Ascending aorta (tissue), 2 donors: ENCODE measurements around the gene CFL1. TPM values are rescaled to one million over a fixed set of nuclear protein-coding genes. Genes with fewer than 3 reads are reported as not detected.

Experiments used
- DNase-seq, 2 donors: peaks; one replicate each; pipeline ENCODE4 v3.0.0-alpha.2; 2019; ENCODE audit warnings: low spot score in 2 of 2
- H3K27ac ChIP-seq, 2 donors: fragments of 200-600 bp; sonication (generic); one replicate each; pipeline ENCODE4 v1.5.1; 2016 to 2017; ENCODE audit warnings: mild to moderate bottlenecking in 1 of 2
- H3K27me3 ChIP-seq: fragments of 200-600 bp; sonication (generic); one replicate; pipeline ENCODE4 v1.5.1; 2017
- H3K36me3 ChIP-seq, 2 donors: fragments of 200-600 bp; sonication (generic); one replicate each; pipeline ENCODE4 v1.5.1; 2016
- H3K4me1 ChIP-seq, 2 donors: fragments of 200-600 bp; sonication (generic); one replicate each; pipeline ENCODE4 v1.5.1; 2016 to 2017; ENCODE audit warnings: mild to moderate bottlenecking in 1 of 2
- H3K4me3 ChIP-seq, 2 donors: fragments of 200-600 bp; sonication (generic); one replicate each; pipeline ENCODE4 v1.5.1; 2016 to 2017; ENCODE audit warnings: mild to moderate bottlenecking in 1 of 2
- H3K9me3 ChIP-seq, 2 donors: fragments of 200-600 bp; sonication (generic); one replicate each; pipeline ENCODE4 v1.5.1; 2016
- CTCF ChIP-seq, 3 experiments: fragments of 200-600 bp in 2 of 3; fragments of 450-650 bp in 1 of 3; sonication (generic) in 2 of 3; IDR thresholded peaks; one replicate each; pipeline ENCODE4 v1.5.1; 2016 to 2019; ENCODE audit warnings: antibody characterized with exemption in 3 of 3, mild to moderate bottlenecking in 1 of 3, moderate library complexity in 1 of 3
- intact Hi-C: fragments of 100-400 bp; cut with DNase I; formaldehyde crosslinking; loops from one replicate; pipeline ENCODE4 v1.15.1; 2023
- total RNA-seq: library from RNA; depleted of rRNA; stranded (reverse); fragments of >200 nt; gene quantifications from one replicate; pipeline ENCODE4 v1.1.0, GENCODE V29; 2016

CFL1 gene
- total RNA-seq, 1 donor from 2014 or later, result 974 TPM

GRCh38 chr11:65867284-65868071 lies 9.5 kb upstream of the CFL1 start:
- no peak for TF ChIP-seq CTCF (IDR thresholded peaks at IDR 0.05)

GRCh38 chr11:65866509-65867283 lies 8.7 kb upstream of the CFL1 start:
- Histone ChIP-seq H3K36me3 (peaks cover 61 to 79% of the 10 kb centered on the region in 2 donors), H3K27me3 (no peaks in the 10 kb centered on the region), H3K4me1 (peaks cover 7 to 12% of the 10 kb centered on the region in 2 donors), H3K9me3 (no peaks in the 10 kb centered on the region), H3K4me3 (no peak overlapping the region), H3K27ac (no peak overlapping the region)
- no peak for TF ChIP-seq CTCF (IDR thresholded peaks at IDR 0.05)
- intact Hi-C loops, result no loop called here
- DNase-seq, result no peak

More at GRCh38 chr11:65867284-65868071, 9.5 kb upstream of the CFL1 start:
- Histone ChIP-seq H3K27ac (no peak overlapping the region), H3K36me3 (peaks cover 55 to 71% of the 10 kb centered on the region in 2 donors), H3K4me1 (peaks cover 3 to 11% of the 10 kb centered on the region in 2 donors), H3K27me3 (no peaks in the 10 kb centered on the region), H3K4me3 (no peak overlapping the region), H3K9me3 (no peaks in the 10 kb centered on the region)
- DNase-seq, result no peak
- intact Hi-C loops, result no loop called here

GRCh38 chr11:65865550-65866172 lies 7.7 kb upstream of the CFL1 start:
- DNase-seq, result no peak
- no peak overlapping the region for H3K4me3 ChIP-seq
- H3K27me3 ChIP-seq, result no peaks in the 10 kb centered on the region
- peaks cover 63 to 80% of the 10 kb centered on the region in 2 donors for H3K36me3 ChIP-seq
- no peaks in the 10 kb centered on the region for H3K9me3 ChIP-seq
- H3K4me1 ChIP-seq, result peaks cover 11 to 14% of the 10 kb centered on the region in 2 donors
- intact Hi-C loops, result no loop called here
- H3K27ac ChIP-seq, result no peak overlapping the region
- no peak for TF ChIP-seq CTCF (IDR thresholded peaks at IDR 0.05)

GRCh38 chr11:65864706-65865471 lies 6.9 kb upstream of the CFL1 start:
- Histone ChIP-seq H3K4me1 (peaks cover 11 to 14% of the 10 kb centered on the region in 2 donors), H3K27ac (no peak overlapping the region), H3K4me3 (no peak overlapping the region), H3K9me3 (no peaks in the 10 kb centered on the region), H3K36me3 (peaks cover 62 to 80% of the 10 kb centered on the region in 2 donors), H3K27me3 (no peaks in the 10 kb centered on the region)
- DNase-seq, result no peak
- TF ChIP-seq CTCF (IDR thresholded peaks at IDR 0.05), result no peak
- intact Hi-C loops, result no loop called here
